SU-DHL-6 (cell line): ENCODE data around the gene NDUFB6.

Experiments
- EZH2phosphoT487 ChIP-seq: fragments of 200-600 bp; sonication (generic), shearing (Covaris generic); conservative IDR thresholded peaks from 2 replicates; pipeline ENCODE4 v1.6.1; 2018; ENCODE audit warnings: mild to moderate bottlenecking, antibody characterized with exemption, low read length, moderate library complexity, mixed read lengths
- TF ChIP-seq, protein P1 (sequence below): fragments of 200-600 bp; sonication (generic); IDR thresholded peaks from one replicate; pipeline ENCODE4 v1.5.1; 2017; ENCODE audit warnings: antibody characterized with exemption, mild to moderate bottlenecking, low read length, moderate library complexity; ENCODE audit not compliant: insufficient read depth, poor library complexity, severe bottlenecking

GRCh38 chr9:32590476-32590875 is 17.5 kb upstream of the NDUFB6 start:
- TF ChIP-seq EZH2phosphoT487 = no peak
- TF ChIP-seq, protein P1, sequence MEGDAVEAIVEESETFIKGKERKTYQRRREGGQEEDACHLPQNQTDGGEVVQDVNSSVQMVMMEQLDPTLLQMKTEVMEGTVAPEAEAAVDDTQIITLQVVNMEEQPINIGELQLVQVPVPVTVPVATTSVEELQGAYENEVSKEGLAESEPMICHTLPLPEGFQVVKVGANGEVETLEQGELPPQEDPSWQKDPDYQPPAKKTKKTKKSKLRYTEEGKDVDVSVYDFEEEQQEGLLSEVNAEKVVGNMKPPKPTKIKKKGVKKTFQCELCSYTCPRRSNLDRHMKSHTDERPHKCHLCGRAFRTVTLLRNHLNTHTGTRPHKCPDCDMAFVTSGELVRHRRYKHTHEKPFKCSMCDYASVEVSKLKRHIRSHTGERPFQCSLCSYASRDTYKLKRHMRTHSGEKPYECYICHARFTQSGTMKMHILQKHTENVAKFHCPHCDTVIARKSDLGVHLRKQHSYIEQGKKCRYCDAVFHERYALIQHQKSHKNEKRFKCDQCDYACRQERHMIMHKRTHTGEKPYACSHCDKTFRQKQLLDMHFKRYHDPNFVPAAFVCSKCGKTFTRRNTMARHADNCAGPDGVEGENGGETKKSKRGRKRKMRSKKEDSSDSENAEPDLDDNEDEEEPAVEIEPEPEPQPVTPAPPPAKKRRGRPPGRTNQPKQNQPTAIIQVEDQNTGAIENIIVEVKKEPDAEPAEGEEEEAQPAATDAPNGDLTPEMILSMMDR = no peak
